Loucy (cell line): ENCODE measurements around the gene SPATA32.

Experiments
- CTCF ChIP-seq: fragments of 200-600 bp; sonication (generic); conservative IDR thresholded peaks from 2 replicates; pipeline ENCODE4 v1.5.1; 2014; ENCODE audit warnings: mild to moderate bottlenecking, antibody characterized with exemption, low read length
- EZH2phosphoT487 ChIP-seq: fragments of 200-600 bp; IDR thresholded peaks from 2 replicates; pipeline ENCODE4 v1.6.1; 2018; ENCODE audit warnings: antibody characterized with exemption, mild to moderate bottlenecking, moderate library complexity, borderline replicate concordance

- TF ChIP-seq CTCF = no peak
- TF ChIP-seq EZH2phosphoT487 = no peak
Observed at GRCh38 chr17:45227926-45228762, 33.8 kb downstream of the SPATA32 start.
